ENCODE results near the gene HS6ST1.

- TF ChIP-seq POLR2AphosphoS5 (IDR thresholded peaks at IDR 0.05; ENCODE audit: low read depth, low read length) = no peak
- no peak for TF ChIP-seq TAF1 (IDR thresholded peaks at IDR 0.05; ENCODE audit: borderline replicate concordance, low read depth, low read length)
Observed at GRCh38 chr2:128250229-128251025, 68.2 kb downstream of the HS6ST1 start.
